Gastrocnemius medialis (tissue), 4 donors: Measurements from ENCODE around the gene SHOC2.

ENCODE experiments used
- POLR2A ChIP-seq, 2 donors: fragments of 450-650 bp; IDR thresholded peaks; one replicate each; pipeline ENCODE4 v1.6.1; 2017; ENCODE audit warnings: antibody characterized with exemption in 2 of 2, mild to moderate bottlenecking in 2 of 2, moderate library complexity in 2 of 2
- TF ChIP-seq, protein P1 (sequence below), 5 experiments: fragments of 450-650 bp in 3 of 5; fragments of 200-600 bp in 2 of 5; sonication (generic) in 2 of 5; IDR thresholded peaks in 4 of 5; conservative IDR thresholded peaks in 1 of 5; 1 replicate in 4 of 5; 2 replicates in 1 of 5; pipeline ENCODE4 v1.5.1; 2016 to 2019; ENCODE audit warnings: antibody characterized with exemption in 5 of 5, mild to moderate bottlenecking in 3 of 5, moderate library complexity in 3 of 5

DNA sequence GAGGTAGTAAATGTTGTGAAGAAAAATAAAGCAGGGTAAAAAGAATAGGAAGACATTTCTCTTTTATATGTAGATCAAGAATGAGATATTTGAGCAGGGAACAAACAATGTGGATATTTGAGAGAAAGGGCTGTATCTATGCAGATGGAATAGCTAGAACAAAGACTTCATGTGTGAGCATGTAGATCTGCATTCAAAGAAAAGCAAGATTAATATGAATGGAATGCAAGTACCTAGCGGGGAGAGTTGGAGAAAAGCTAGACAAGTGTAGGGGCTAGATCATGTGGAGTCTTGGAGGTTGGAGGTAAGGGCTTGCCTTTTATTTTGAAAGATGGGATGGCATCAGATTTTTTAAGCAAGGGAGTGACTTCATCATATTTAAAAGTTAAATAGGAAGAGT lies 27.1 kb downstream of the SHOC2 start:
- TF ChIP-seq, protein P1, sequence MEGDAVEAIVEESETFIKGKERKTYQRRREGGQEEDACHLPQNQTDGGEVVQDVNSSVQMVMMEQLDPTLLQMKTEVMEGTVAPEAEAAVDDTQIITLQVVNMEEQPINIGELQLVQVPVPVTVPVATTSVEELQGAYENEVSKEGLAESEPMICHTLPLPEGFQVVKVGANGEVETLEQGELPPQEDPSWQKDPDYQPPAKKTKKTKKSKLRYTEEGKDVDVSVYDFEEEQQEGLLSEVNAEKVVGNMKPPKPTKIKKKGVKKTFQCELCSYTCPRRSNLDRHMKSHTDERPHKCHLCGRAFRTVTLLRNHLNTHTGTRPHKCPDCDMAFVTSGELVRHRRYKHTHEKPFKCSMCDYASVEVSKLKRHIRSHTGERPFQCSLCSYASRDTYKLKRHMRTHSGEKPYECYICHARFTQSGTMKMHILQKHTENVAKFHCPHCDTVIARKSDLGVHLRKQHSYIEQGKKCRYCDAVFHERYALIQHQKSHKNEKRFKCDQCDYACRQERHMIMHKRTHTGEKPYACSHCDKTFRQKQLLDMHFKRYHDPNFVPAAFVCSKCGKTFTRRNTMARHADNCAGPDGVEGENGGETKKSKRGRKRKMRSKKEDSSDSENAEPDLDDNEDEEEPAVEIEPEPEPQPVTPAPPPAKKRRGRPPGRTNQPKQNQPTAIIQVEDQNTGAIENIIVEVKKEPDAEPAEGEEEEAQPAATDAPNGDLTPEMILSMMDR (IDR thresholded peaks at IDR 0.05 in 4 of 5, conservative IDR thresholded peaks at IDR 0.05 in 1 of 5) = no peak
- TF ChIP-seq POLR2A (IDR thresholded peaks at IDR 0.05) = no peak
